Measurements from ENCODE around the gene MOGAT1.

DNA sequence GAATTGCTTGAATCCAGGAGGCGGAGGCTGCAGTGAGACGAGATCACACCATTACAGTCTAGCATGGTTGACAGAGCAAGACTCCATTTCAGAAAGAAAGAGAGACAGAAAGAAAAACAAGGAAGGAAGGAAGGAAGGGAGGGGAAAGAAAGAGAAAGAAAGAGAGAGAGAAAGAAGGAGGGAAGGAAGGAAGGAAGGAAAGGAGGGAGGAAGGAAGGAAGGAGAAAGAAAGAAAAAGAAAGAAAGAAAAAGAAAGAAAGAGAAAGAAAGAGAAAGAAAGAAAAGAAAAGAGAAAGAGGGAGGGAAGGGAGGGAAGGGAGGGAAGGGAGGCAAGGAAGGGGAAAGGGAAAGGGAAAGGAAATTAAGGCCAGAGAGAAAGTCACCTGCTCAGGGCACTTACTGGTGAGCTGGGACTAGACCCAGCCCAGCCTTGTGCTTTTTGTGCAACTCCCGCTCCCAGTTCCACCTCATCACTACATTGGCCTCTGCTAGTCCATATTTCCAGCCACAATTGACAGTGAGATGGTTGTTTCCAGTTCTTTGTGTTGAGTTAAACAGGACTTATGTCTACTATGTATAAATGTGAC is 35.7 kb downstream of the MOGAT1 start:
- no peak for TF ChIP-seq POLR2A (IDR thresholded peaks at IDR 0.05)
- TF ChIP-seq, protein P1, sequence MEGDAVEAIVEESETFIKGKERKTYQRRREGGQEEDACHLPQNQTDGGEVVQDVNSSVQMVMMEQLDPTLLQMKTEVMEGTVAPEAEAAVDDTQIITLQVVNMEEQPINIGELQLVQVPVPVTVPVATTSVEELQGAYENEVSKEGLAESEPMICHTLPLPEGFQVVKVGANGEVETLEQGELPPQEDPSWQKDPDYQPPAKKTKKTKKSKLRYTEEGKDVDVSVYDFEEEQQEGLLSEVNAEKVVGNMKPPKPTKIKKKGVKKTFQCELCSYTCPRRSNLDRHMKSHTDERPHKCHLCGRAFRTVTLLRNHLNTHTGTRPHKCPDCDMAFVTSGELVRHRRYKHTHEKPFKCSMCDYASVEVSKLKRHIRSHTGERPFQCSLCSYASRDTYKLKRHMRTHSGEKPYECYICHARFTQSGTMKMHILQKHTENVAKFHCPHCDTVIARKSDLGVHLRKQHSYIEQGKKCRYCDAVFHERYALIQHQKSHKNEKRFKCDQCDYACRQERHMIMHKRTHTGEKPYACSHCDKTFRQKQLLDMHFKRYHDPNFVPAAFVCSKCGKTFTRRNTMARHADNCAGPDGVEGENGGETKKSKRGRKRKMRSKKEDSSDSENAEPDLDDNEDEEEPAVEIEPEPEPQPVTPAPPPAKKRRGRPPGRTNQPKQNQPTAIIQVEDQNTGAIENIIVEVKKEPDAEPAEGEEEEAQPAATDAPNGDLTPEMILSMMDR (IDR thresholded peaks at IDR 0.05): no peak
